Lower leg skin (tissue), 3 donors: ENCODE measurements around the gene ETFA.

Experiments
- CTCF ChIP-seq, 3 donors: fragments of 450-650 bp; IDR thresholded peaks; one replicate each; pipeline ENCODE4 v1.5.1; 2016; ENCODE audit warnings: antibody characterized with exemption in 3 of 3, mild to moderate bottlenecking in 3 of 3, moderate library complexity in 2 of 3
- POLR2A ChIP-seq, 2 donors: fragments of 450-650 bp; IDR thresholded peaks; one replicate each; pipeline ENCODE4 v1.6.1; 2016 to 2017; ENCODE audit warnings: antibody characterized with exemption in 2 of 2, mild to moderate bottlenecking in 1 of 2, moderate library complexity in 1 of 2

GRCh38 chr15:76177491-76178040, 133.7 kb downstream of the ETFA start:
- TF ChIP-seq CTCF (IDR thresholded peaks at IDR 0.05): no peak
- TF ChIP-seq POLR2A (IDR thresholded peaks at IDR 0.05): no peak
